ENCODE measurements around the gene BZW1. TPM values are rescaled to one million over a fixed set of nuclear protein-coding genes. Genes with fewer than 3 reads are reported as not detected.

The BZW1 gene
- total and polyA plus RNA-seq, 2 donors from 2014 or later = 50.5 to 188 TPM

- no peaks in the 10 kb centered on the region for H3K9me3 ChIP-seq (ENCODE audit: control insufficient read depth in 2 of 3, insufficient read depth in 1 of 3, low read length in 3 of 3)
- no peaks in the 10 kb centered on the region for H3K36me3 ChIP-seq (ENCODE audit: control insufficient read depth in 2 of 3, insufficient read depth in 3 of 3, low read length in 3 of 3)
- peaks cover 0 to 8% (median 4%) of the 10 kb centered on the region in 3 donors for H3K4me1 ChIP-seq (ENCODE audit: control insufficient read depth in 2 of 3, insufficient read depth in 2 of 3, low read depth in 1 of 3, low read length in 3 of 3)
- no peak overlapping the region for H3K27ac ChIP-seq (ENCODE audit: low read depth in 2 of 2, low read length in 2 of 2)
- FAIRE-seq = no peak
- intact Hi-C loops (cut with DNase I) = no loop called here
- no peak overlapping the region for H3K9ac ChIP-seq (ENCODE audit: low read length in 3 of 3)
- H3K27me3 ChIP-seq (ENCODE audit: control insufficient read depth, insufficient read depth, low read length) = no peaks in the 10 kb centered on the region
- no peak overlapping the region for H3K4me3 ChIP-seq (ENCODE audit: low read length in 3 of 3)
- TF ChIP-seq CTCF (IDR thresholded peaks at IDR 0.05; ENCODE audit: borderline replicate concordance, extremely low read depth, insufficient read depth) = no peak
- DNase-seq = no peak
Measured at GRCh38 chr2:200777275-200777674, 34.4 kb upstream of the BZW1 start.

- no peak overlapping the region for H3K27ac ChIP-seq (ENCODE audit: low read depth in 2 of 2, low read length in 2 of 2)
- FAIRE-seq = no peak
- no peak for DNase-seq
- H3K27me3 ChIP-seq (ENCODE audit: control insufficient read depth, insufficient read depth, low read length) = no peaks in the 10 kb centered on the region
- H3K9ac ChIP-seq (ENCODE audit: low read length in 3 of 3) = no peak overlapping the region
- peaks cover 0 to 8% (median 4%) of the 10 kb centered on the region in 3 donors for H3K4me1 ChIP-seq (ENCODE audit: control insufficient read depth in 2 of 3, insufficient read depth in 2 of 3, low read depth in 1 of 3, low read length in 3 of 3)
- no peaks in the 10 kb centered on the region for H3K9me3 ChIP-seq (ENCODE audit: control insufficient read depth in 2 of 3, insufficient read depth in 1 of 3, low read length in 3 of 3)
- TF ChIP-seq CTCF (IDR thresholded peaks at IDR 0.05; ENCODE audit: borderline replicate concordance, extremely low read depth, insufficient read depth) = no peak
- H3K36me3 ChIP-seq (ENCODE audit: control insufficient read depth in 2 of 3, insufficient read depth in 3 of 3, low read length in 3 of 3) = no peaks in the 10 kb centered on the region
- H3K4me3 ChIP-seq (ENCODE audit: low read length in 3 of 3) = no peak overlapping the region
- intact Hi-C loops (cut with DNase I) = no loop called here
Measured at GRCh38 chr2:200778038-200778437, 33.7 kb upstream of the BZW1 start.

- no peak for TF ChIP-seq CTCF (IDR thresholded peaks at IDR 0.05; ENCODE audit: borderline replicate concordance, extremely low read depth, insufficient read depth)
- Histone ChIP-seq H3K9ac (ENCODE audit: low read length in 3 of 3) (no peak overlapping the region), H3K36me3 (ENCODE audit: control insufficient read depth in 2 of 3, insufficient read depth in 3 of 3, low read length in 3 of 3) (no peaks in the 10 kb centered on the region), H3K9me3 (ENCODE audit: control insufficient read depth in 2 of 3, insufficient read depth in 1 of 3, low read length in 3 of 3) (no peaks in the 10 kb centered on the region), H3K4me1 (ENCODE audit: control insufficient read depth in 2 of 3, insufficient read depth in 2 of 3, low read depth in 1 of 3, low read length in 3 of 3) (peaks cover 0 to 8% (median 4%) of the 10 kb centered on the region in 3 donors), H3K27me3 (ENCODE audit: control insufficient read depth, insufficient read depth, low read length) (no peaks in the 10 kb centered on the region), H3K27ac (ENCODE audit: low read depth in 2 of 2, low read length in 2 of 2) (no peak overlapping the region), H3K4me3 (ENCODE audit: low read length in 3 of 3) (no peak overlapping the region)
- intact Hi-C loops (cut with DNase I) = no loop called here
- DNase-seq (no peak), FAIRE-seq (no peak)
Measured at GRCh38 chr2:200779214-200779613, 32.5 kb upstream of the BZW1 start.

GRCh38 chr2:200781616-200782015 lies 30.1 kb upstream of the BZW1 start:
- no peaks in the 10 kb centered on the region for H3K27me3 ChIP-seq (ENCODE audit: control insufficient read depth, insufficient read depth, low read length)
- H3K9ac ChIP-seq (ENCODE audit: low read length in 3 of 3) = no peak overlapping the region
- H3K4me3 ChIP-seq (ENCODE audit: low read length in 3 of 3) = no peak overlapping the region
- intact Hi-C loops (cut with DNase I) = no loop called here
- H3K36me3 ChIP-seq (ENCODE audit: control insufficient read depth in 2 of 3, insufficient read depth in 3 of 3, low read length in 3 of 3) = no peaks in the 10 kb centered on the region
- H3K9me3 ChIP-seq (ENCODE audit: control insufficient read depth in 2 of 3, insufficient read depth in 1 of 3, low read length in 3 of 3) = no peaks in the 10 kb centered on the region
- no peak for TF ChIP-seq CTCF (IDR thresholded peaks at IDR 0.05; ENCODE audit: borderline replicate concordance, extremely low read depth, insufficient read depth)
- no peak overlapping the region for H3K27ac ChIP-seq (ENCODE audit: low read depth in 2 of 2, low read length in 2 of 2)
- H3K4me1 ChIP-seq (ENCODE audit: control insufficient read depth in 2 of 3, insufficient read depth in 2 of 3, low read depth in 1 of 3, low read length in 3 of 3) = peaks cover 0 to 8% (median 4%) of the 10 kb centered on the region in 3 donors
- DNase-seq (no peak), FAIRE-seq (no peak)

Measured in kidney (tissue), 14 donors.